Measurements from ENCODE around the gene HAT1.
A peak's percentile ranks its signal among the peaks of the same experiment; 100 is the strongest.
"Not testable (repeated sequence)": the region's sequence is repeated elsewhere in the genome, so short reads cannot be mapped to it uniquely, and the experiment has no call there.

HAT1 gene

GRCh38 chr2:171986778-171987177 is 64.5 kb downstream of the HAT1 start:
- Histone ChIP-seq H3K36me3 (no peaks in the 10 kb centered on the region), H3K4me1 (ENCODE audit: control insufficient read depth in 1 of 2, insufficient read depth in 1 of 2, low read depth in 1 of 2, low read length in 1 of 2) (peaks cover 0 to 16% of the 10 kb centered on the region in 2 experiments), H3K27me3 (no peaks in the 10 kb centered on the region), H3K27ac (no peak overlapping the region), H3K4me3 (ENCODE audit: low read depth in 1 of 2, low read length in 1 of 2) (no peak overlapping the region), H3K9me3 (no peaks in the 10 kb centered on the region)
- no peak for TF ChIP-seq CTCF (IDR thresholded peaks at IDR 0.05)

- H3K9me3 ChIP-seq, result no peaks in the 10 kb centered on the region
- no peaks in the 10 kb centered on the region for H3K36me3 ChIP-seq
- H3K4me1 ChIP-seq (ENCODE audit: control insufficient read depth in 1 of 2, insufficient read depth in 1 of 2, low read depth in 1 of 2, low read length in 1 of 2), result no peaks in the 10 kb centered on the region
- H3K27me3 ChIP-seq, result no peaks in the 10 kb centered on the region
- TF ChIP-seq CTCF (IDR thresholded peaks at IDR 0.05), result no peak
- H3K4me3 ChIP-seq (ENCODE audit: low read depth in 1 of 2, low read length in 1 of 2), result no peak overlapping the region
- no peak overlapping the region for H3K27ac ChIP-seq
These were observed 68.8 kb downstream of the HAT1 start for GRCh38 chr2:171991027-171991426.

GRCh38 chr2:171995586-171995985 is 73.3 kb downstream of the HAT1 start:
- H3K27ac ChIP-seq, result no peak overlapping the region
- H3K36me3 ChIP-seq, result no peaks in the 10 kb centered on the region
- no peak overlapping the region for H3K4me3 ChIP-seq (ENCODE audit: low read depth in 1 of 2, low read length in 1 of 2)
- H3K9me3 ChIP-seq, result no peaks in the 10 kb centered on the region
- H3K4me1 ChIP-seq (ENCODE audit: control insufficient read depth in 1 of 2, insufficient read depth in 1 of 2, low read depth in 1 of 2, low read length in 1 of 2), result peaks cover 13 to 15% of the 10 kb centered on the region in 2 experiments
- no peaks in the 10 kb centered on the region for H3K27me3 ChIP-seq
- TF ChIP-seq CTCF (IDR thresholded peaks at IDR 0.05), result no peak

GRCh38 chr2:171996021-171996420 is 73.8 kb downstream of the HAT1 start:
- H3K4me1 ChIP-seq (ENCODE audit: control insufficient read depth in 1 of 2, insufficient read depth in 1 of 2, low read depth in 1 of 2, low read length in 1 of 2), result peaks cover 13 to 15% of the 10 kb centered on the region in 2 experiments
- H3K27ac ChIP-seq, result no peak overlapping the region
- H3K36me3 ChIP-seq, result no peaks in the 10 kb centered on the region
- no peak overlapping the region for H3K4me3 ChIP-seq (ENCODE audit: low read depth in 1 of 2, low read length in 1 of 2)
- H3K27me3 ChIP-seq, result no peaks in the 10 kb centered on the region
- no peaks in the 10 kb centered on the region for H3K9me3 ChIP-seq
- no peak for TF ChIP-seq CTCF (IDR thresholded peaks at IDR 0.05)

- not testable (repeated sequence) for H3K9me3 ChIP-seq; H3K4me3 ChIP-seq (ENCODE audit: low read depth in 1 of 2, low read length in 1 of 2); H3K36me3 ChIP-seq; H3K27ac ChIP-seq; H3K27me3 ChIP-seq
- peaks cover 13 to 15% of the 10 kb centered on the region in 2 experiments for H3K4me1 ChIP-seq (ENCODE audit: control insufficient read depth in 1 of 2, insufficient read depth in 1 of 2, low read depth in 1 of 2, low read length in 1 of 2)
These were observed 74.8 kb downstream of the HAT1 start for GRCh38 chr2:171997031-171997430.

- Histone ChIP-seq H3K36me3 (no peaks in the 10 kb centered on the region), H3K27me3 (no peaks in the 10 kb centered on the region), H3K4me3 (ENCODE audit: low read depth in 1 of 2, low read length in 1 of 2) (peak overlapping the region; percentile 65 to 74), H3K9me3 (no peaks in the 10 kb centered on the region), H3K4me1 (ENCODE audit: control insufficient read depth in 1 of 2, insufficient read depth in 1 of 2, low read depth in 1 of 2, low read length in 1 of 2) (peaks cover 13 to 15% of the 10 kb centered on the region in 2 experiments), H3K27ac (no peak overlapping the region)
- TF ChIP-seq CTCF (IDR thresholded peaks at IDR 0.05), result no peak
These were observed 76.9 kb downstream of the HAT1 start for GRCh38 chr2:171999161-171999560.
